ENCODE data around the gene ZNF221. TPM values are rescaled to one million over a fixed set of nuclear protein-coding genes. Genes with fewer than 3 reads are reported as not detected.

ZNF221 gene
- total and polyA plus RNA-seq, 9 of the 15 experiments (the other 6 are each of a cell fraction or from before 2014, with no cell fraction given) = 0.32 to 1.4 (median 0.45) TPM

DNA sequence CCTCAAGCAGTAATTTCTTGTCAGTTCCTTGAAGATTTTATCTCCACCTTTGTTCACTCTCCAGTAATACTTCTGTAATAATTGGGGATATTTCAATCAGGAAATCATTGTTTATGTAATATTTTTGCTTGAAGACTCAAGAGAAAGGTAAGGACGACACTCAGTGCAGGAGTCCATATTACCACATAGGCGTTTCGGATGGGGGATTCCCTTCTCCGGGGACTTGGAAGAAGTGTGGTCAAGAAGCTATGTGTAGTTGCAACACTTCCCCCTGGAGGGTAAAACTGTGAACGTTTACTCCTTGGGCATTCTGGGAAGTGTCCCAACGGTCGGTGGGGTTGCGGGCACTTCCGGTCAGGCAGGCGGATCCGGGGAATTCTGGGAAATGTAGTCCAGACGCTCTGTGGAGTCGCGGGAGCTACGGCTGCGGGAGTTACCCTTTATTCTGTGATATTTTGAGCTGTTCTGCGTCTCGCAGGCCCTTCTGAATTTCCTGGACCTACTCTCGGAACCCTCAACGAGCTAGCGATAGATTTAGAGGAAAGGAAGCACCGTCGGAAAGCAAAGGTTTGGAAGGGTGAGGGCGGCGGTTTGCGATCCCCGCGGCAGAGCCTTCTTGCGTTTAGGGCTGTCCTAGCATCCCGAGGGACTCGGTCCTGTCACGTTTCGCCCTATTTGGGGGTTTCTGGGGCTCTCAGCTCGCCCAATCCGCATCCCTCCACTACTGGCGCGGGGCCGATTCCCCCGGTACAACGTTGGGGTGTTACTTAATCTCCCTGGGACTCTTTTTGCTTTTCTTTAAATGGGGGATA is at the start of gene ZNF221 (continued):
- TF ChIP-seq YY1 (IDR thresholded peaks at IDR 0.05; ENCODE audit: borderline replicate concordance in 1 of 3, control insufficient read depth in 1 of 3, extremely low read depth in 1 of 3, insufficient read depth in 3 of 3, insufficient read length in 1 of 3, insufficient replicate concordance in 2 of 3, low read depth in 1 of 3, low read length in 2 of 3) (peak in 2 of 3 experiments; percentile 27 to 62), ZFX (CRISPR knock-in tag; IDR thresholded peaks at IDR 0.05) (no peak), HMG20A (CRISPR knock-in tag; conservative IDR thresholded peaks at IDR 0.05) (no peak), POLR2G (IDR thresholded peaks at IDR 0.05; ENCODE audit: low read depth, low read length) (no peak), BDP1 (IDR thresholded peaks at IDR 0.05; ENCODE audit: insufficient read depth, insufficient read length) (no peak), MBD2 (IDR thresholded peaks at IDR 0.05; ENCODE audit: borderline replicate concordance, low read depth) (peak; percentile 79; the same call in 1 of the 2 replicates), NCOA2 (IDR thresholded peaks at IDR 0.05; ENCODE audit: partially characterized antibody in 2 of 2) (no peak), TFAM (CRISPR knock-in tag; conservative IDR thresholded peaks at IDR 0.05) (no peak), MLLT1 (IDR thresholded peaks at IDR 0.05) (peak in 1 of 2 experiments; percentile 65; a peak in 1 of 4 replicates), KDM4B (IDR thresholded peaks at IDR 0.05; ENCODE audit: borderline replicate concordance in 2 of 2, low read depth in 1 of 2) (peak in 1 of 2 experiments; percentile 79; a peak in 1 of 4 replicates), HOXB6 (CRISPR knock-in tag; IDR thresholded peaks at IDR 0.05; ENCODE audit: borderline replicate concordance) (no peak), MYNN (IDR thresholded peaks at IDR 0.05) (no peak), MYNN (CRISPR knock-in tag; IDR thresholded peaks at IDR 0.05) (no peak), CEBPG (CRISPR knock-in tag; IDR thresholded peaks at IDR 0.05) (peak; percentile 80), CEBPG (tag; conservative IDR thresholded peaks at IDR 0.05 in 1 of 2, IDR thresholded peaks at IDR 0.05 in 1 of 2) (peak; percentile 91 to 95), ZNF830 (CRISPR knock-in tag; IDR thresholded peaks at IDR 0.05) (no peak)
- TF ChIP-seq, protein P1, sequence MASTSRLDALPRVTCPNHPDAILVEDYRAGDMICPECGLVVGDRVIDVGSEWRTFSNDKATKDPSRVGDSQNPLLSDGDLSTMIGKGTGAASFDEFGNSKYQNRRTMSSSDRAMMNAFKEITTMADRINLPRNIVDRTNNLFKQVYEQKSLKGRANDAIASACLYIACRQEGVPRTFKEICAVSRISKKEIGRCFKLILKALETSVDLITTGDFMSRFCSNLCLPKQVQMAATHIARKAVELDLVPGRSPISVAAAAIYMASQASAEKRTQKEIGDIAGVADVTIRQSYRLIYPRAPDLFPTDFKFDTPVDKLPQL (IDR thresholded peaks at IDR 0.05; ENCODE audit: extremely low read depth, insufficient read length) = no peak
- TF ChIP-seq, protein P2, sequence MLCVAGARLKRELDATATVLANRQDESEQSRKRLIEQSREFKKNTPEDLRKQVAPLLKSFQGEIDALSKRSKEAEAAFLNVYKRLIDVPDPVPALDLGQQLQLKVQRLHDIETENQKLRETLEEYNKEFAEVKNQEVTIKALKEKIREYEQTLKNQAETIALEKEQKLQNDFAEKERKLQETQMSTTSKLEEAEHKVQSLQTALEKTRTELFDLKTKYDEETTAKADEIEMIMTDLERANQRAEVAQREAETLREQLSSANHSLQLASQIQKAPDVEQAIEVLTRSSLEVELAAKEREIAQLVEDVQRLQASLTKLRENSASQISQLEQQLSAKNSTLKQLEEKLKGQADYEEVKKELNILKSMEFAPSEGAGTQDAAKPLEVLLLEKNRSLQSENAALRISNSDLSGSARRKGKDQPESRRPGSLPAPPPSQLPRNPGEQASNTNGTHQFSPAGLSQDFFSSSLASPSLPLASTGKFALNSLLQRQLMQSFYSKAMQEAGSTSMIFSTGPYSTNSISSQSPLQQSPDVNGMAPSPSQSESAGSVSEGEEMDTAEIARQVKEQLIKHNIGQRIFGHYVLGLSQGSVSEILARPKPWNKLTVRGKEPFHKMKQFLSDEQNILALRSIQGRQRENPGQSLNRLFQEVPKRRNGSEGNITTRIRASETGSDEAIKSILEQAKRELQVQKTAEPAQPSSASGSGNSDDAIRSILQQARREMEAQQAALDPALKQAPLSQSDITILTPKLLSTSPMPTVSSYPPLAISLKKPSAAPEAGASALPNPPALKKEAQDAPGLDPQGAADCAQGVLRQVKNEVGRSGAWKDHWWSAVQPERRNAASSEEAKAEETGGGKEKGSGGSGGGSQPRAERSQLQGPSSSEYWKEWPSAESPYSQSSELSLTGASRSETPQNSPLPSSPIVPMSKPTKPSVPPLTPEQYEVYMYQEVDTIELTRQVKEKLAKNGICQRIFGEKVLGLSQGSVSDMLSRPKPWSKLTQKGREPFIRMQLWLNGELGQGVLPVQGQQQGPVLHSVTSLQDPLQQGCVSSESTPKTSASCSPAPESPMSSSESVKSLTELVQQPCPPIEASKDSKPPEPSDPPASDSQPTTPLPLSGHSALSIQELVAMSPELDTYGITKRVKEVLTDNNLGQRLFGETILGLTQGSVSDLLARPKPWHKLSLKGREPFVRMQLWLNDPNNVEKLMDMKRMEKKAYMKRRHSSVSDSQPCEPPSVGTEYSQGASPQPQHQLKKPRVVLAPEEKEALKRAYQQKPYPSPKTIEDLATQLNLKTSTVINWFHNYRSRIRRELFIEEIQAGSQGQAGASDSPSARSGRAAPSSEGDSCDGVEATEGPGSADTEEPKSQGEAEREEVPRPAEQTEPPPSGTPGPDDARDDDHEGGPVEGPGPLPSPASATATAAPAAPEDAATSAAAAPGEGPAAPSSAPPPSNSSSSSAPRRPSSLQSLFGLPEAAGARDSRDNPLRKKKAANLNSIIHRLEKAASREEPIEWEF (CRISPR knock-in tag; IDR thresholded peaks at IDR 0.05) = no peak
